Testis (tissue), 2 donors: ENCODE measurements around the gene LUZP1.

Experiments used
- POLR2A ChIP-seq: fragments of 450-650 bp; IDR thresholded peaks from one replicate; pipeline ENCODE4 v1.6.1; 2017; ENCODE audit warnings: antibody characterized with exemption, mild to moderate bottlenecking, moderate library complexity
- TF ChIP-seq, protein P1 (sequence below), 3 experiments: fragments of 450-650 bp in 2 of 3; fragments of 200-600 bp in 1 of 3; sonication (generic) in 1 of 3; IDR thresholded peaks; one replicate each; pipeline ENCODE4 v1.5.1; 2016 to 2019; ENCODE audit warnings: antibody characterized with exemption in 3 of 3, mild to moderate bottlenecking in 2 of 3, moderate library complexity in 1 of 3

- TF ChIP-seq POLR2A = no peak
- TF ChIP-seq, protein P1, sequence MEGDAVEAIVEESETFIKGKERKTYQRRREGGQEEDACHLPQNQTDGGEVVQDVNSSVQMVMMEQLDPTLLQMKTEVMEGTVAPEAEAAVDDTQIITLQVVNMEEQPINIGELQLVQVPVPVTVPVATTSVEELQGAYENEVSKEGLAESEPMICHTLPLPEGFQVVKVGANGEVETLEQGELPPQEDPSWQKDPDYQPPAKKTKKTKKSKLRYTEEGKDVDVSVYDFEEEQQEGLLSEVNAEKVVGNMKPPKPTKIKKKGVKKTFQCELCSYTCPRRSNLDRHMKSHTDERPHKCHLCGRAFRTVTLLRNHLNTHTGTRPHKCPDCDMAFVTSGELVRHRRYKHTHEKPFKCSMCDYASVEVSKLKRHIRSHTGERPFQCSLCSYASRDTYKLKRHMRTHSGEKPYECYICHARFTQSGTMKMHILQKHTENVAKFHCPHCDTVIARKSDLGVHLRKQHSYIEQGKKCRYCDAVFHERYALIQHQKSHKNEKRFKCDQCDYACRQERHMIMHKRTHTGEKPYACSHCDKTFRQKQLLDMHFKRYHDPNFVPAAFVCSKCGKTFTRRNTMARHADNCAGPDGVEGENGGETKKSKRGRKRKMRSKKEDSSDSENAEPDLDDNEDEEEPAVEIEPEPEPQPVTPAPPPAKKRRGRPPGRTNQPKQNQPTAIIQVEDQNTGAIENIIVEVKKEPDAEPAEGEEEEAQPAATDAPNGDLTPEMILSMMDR (IDR thresholded peaks at IDR 0.05) = no peak
Measured at GRCh38 chr1:23124259-23125026, 44.2 kb downstream of the LUZP1 start.
